ENCODE results near the gene PIEZO2.

Gene PIEZO2

GRCh38 chr18:10877987-10878386 is 271.4 kb downstream of the PIEZO2 start:
- H3K27ac ChIP-seq, result no peak overlapping the region

GRCh38 chr18:10875811-10876210 is 273.6 kb downstream of the PIEZO2 start:
- TF ChIP-seq CTCF (IDR thresholded peaks at IDR 0.05) (no peak), ZFX (IDR thresholded peaks at IDR 0.05; ENCODE audit: borderline replicate concordance) (no peak)
- no peak overlapping the region for H3K27ac ChIP-seq

More at GRCh38 chr18:10877987-10878386, 271.4 kb downstream of the PIEZO2 start:
- TF ChIP-seq CTCF (IDR thresholded peaks at IDR 0.05), result no peak
- TF ChIP-seq ZFX (IDR thresholded peaks at IDR 0.05; ENCODE audit: borderline replicate concordance), result no peak

- no peak overlapping the region for H3K27ac ChIP-seq
- TF ChIP-seq ZFX (IDR thresholded peaks at IDR 0.05; ENCODE audit: borderline replicate concordance) (no peak), CTCF (IDR thresholded peaks at IDR 0.05) (no peak)
Measured at GRCh38 chr18:10872304-10872703, 277.1 kb downstream of the PIEZO2 start.

- H3K27ac ChIP-seq, result no peak overlapping the region
- TF ChIP-seq ZFX (IDR thresholded peaks at IDR 0.05; ENCODE audit: borderline replicate concordance), result no peak
- TF ChIP-seq CTCF (IDR thresholded peaks at IDR 0.05), result no peak
Measured at GRCh38 chr18:10864722-10865121, 284.6 kb downstream of the PIEZO2 start.

GRCh38 chr18:10863026-10863425 is 286.3 kb downstream of the PIEZO2 start:
- no peak overlapping the region for H3K27ac ChIP-seq
- TF ChIP-seq CTCF (IDR thresholded peaks at IDR 0.05) (no peak), ZFX (IDR thresholded peaks at IDR 0.05; ENCODE audit: borderline replicate concordance) (no peak)

- TF ChIP-seq ZFX (IDR thresholded peaks at IDR 0.05; ENCODE audit: borderline replicate concordance) (no peak), CTCF (IDR thresholded peaks at IDR 0.05) (no peak)
- no peak overlapping the region for H3K27ac ChIP-seq
Measured at GRCh38 chr18:10860928-10861327, 288.4 kb downstream of the PIEZO2 start.

- no peak overlapping the region for H3K27ac ChIP-seq
Measured at GRCh38 chr18:10860382-10860781, 289.0 kb downstream of the PIEZO2 start.

More at GRCh38 chr18:10860382-10860781, 289.0 kb downstream of the PIEZO2 start:
- TF ChIP-seq CTCF (IDR thresholded peaks at IDR 0.05) (no peak), ZFX (IDR thresholded peaks at IDR 0.05; ENCODE audit: borderline replicate concordance) (no peak)
